ENCODE data around the gene MT1E. TPM values are rescaled to one million over a fixed set of nuclear protein-coding genes. Genes with fewer than 3 reads are reported as not detected.

MT1E gene
- total and polyA plus RNA-seq, 2 of the 13 experiments (the other 11 are each of a cell fraction or from before 2014, with no cell fraction given) = 110 to 1,072 TPM

DNA sequence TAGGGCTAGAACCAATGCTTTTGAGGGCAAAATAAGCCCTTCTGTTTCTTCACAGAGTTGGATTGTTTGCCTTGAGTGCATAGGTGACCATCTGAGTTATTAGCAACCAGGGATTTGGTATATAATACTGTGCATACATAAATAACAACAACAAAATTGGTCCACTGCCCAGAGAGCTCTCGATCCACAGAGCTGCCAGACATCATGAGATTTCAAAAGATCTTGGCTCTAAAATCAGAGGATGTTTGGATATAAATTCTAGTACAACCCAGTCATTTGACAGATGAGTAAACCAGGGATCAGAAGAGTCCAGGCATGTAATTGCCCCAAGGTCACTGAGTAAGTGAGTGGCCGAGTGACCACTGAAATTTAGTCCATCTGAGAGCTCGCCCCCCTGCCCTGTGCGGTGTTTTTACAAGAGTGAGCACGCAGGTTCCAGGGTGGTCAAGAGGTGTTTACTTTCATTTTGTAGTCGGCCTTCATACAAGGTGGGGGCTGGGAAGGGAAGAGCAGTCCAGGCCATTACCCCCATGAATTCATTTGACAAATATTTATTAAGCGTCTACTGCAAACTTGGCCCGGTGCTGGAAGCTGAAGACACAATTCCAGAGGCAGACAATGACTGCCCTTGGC is 19.0 kb upstream of the MT1E start (continued):
- TF ChIP-seq, protein P1, sequence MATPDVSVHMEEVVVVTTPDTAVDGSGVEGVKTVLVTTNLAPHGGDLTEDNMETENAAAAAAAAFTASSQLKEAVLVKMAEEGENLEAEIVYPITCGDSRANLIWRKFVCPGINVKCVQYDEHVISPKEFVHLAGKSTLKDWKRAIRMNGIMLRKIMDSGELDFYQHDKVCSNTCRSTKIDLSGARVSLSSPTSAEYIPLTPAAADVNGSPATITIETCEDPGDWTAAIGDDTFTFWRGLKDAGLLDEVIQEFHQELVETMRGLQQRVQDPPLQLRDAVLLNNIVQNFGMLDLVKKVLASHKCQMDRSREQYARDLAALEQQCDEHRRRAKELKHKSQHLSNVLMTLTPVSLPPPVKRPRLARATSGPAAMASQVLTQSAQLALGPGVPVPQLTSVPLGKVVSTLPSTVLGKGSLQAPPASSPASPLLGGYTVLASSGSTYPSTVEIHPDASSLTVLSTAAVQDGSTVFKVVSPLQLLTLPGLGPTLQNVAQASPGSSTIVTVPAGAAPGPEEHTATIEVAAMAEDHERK (CRISPR knock-in tag; IDR thresholded peaks at IDR 0.05; ENCODE audit: low read depth) = no peak
- TF ChIP-seq, protein P2, sequence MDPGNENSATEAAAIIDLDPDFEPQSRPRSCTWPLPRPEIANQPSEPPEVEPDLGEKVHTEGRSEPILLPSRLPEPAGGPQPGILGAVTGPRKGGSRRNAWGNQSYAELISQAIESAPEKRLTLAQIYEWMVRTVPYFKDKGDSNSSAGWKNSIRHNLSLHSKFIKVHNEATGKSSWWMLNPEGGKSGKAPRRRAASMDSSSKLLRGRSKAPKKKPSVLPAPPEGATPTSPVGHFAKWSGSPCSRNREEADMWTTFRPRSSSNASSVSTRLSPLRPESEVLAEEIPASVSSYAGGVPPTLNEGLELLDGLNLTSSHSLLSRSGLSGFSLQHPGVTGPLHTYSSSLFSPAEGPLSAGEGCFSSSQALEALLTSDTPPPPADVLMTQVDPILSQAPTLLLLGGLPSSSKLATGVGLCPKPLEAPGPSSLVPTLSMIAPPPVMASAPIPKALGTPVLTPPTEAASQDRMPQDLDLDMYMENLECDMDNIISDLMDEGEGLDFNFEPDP (CRISPR knock-in tag; conservative IDR thresholded peaks at IDR 0.05) = no peak; the same call in 1 of the 2 replicates
- TF ChIP-seq ZSCAN20 (CRISPR knock-in tag; IDR thresholded peaks at IDR 0.05; ENCODE audit: borderline replicate concordance) (0 out of 2 replicates have a peak, but pooled peaks have one; percentile 47), ZNF121 (CRISPR knock-in tag; IDR thresholded peaks at IDR 0.05) (no peak), KMT2A (CRISPR knock-in tag; IDR thresholded peaks at IDR 0.05) (no peak), SOX6 (IDR thresholded peaks at IDR 0.05) (no peak), SOX6 (CRISPR knock-in tag; IDR thresholded peaks at IDR 0.05) (peak; percentile 96), CHD4 (IDR thresholded peaks at IDR 0.05; ENCODE audit: borderline replicate concordance, low read length) (peak; percentile 38; the same call in 1 of the 2 replicates), ZNF563 (CRISPR knock-in tag; IDR thresholded peaks at IDR 0.05) (no peak), ZNF615 (CRISPR knock-in tag; IDR thresholded peaks at IDR 0.05; ENCODE audit: borderline replicate concordance) (no peak), THAP11 (CRISPR knock-in tag; IDR thresholded peaks at IDR 0.05) (no peak), ZNF136 (CRISPR knock-in tag; IDR thresholded peaks at IDR 0.05; ENCODE audit: low read depth) (peak; percentile 75; the same call in 1 of the 2 replicates), ZMYM3 (CRISPR knock-in tag; IDR thresholded peaks at IDR 0.05) (no peak; the same call in 1 of the 2 replicates)
- TF ChIP-seq, protein P3, sequence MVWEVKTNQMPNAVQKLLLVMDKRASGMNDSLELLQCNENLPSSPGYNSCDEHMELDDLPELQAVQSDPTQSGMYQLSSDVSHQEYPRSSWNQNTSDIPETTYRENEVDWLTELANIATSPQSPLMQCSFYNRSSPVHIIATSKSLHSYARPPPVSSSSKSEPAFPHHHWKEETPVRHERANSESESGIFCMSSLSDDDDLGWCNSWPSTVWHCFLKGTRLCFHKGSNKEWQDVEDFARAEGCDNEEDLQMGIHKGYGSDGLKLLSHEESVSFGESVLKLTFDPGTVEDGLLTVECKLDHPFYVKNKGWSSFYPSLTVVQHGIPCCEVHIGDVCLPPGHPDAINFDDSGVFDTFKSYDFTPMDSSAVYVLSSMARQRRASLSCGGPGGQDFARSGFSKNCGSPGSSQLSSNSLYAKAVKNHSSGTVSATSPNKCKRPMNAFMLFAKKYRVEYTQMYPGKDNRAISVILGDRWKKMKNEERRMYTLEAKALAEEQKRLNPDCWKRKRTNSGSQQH (CRISPR knock-in tag; IDR thresholded peaks at IDR 0.05; ENCODE audit: low read depth) = no peak
- TF ChIP-seq, protein P4, sequence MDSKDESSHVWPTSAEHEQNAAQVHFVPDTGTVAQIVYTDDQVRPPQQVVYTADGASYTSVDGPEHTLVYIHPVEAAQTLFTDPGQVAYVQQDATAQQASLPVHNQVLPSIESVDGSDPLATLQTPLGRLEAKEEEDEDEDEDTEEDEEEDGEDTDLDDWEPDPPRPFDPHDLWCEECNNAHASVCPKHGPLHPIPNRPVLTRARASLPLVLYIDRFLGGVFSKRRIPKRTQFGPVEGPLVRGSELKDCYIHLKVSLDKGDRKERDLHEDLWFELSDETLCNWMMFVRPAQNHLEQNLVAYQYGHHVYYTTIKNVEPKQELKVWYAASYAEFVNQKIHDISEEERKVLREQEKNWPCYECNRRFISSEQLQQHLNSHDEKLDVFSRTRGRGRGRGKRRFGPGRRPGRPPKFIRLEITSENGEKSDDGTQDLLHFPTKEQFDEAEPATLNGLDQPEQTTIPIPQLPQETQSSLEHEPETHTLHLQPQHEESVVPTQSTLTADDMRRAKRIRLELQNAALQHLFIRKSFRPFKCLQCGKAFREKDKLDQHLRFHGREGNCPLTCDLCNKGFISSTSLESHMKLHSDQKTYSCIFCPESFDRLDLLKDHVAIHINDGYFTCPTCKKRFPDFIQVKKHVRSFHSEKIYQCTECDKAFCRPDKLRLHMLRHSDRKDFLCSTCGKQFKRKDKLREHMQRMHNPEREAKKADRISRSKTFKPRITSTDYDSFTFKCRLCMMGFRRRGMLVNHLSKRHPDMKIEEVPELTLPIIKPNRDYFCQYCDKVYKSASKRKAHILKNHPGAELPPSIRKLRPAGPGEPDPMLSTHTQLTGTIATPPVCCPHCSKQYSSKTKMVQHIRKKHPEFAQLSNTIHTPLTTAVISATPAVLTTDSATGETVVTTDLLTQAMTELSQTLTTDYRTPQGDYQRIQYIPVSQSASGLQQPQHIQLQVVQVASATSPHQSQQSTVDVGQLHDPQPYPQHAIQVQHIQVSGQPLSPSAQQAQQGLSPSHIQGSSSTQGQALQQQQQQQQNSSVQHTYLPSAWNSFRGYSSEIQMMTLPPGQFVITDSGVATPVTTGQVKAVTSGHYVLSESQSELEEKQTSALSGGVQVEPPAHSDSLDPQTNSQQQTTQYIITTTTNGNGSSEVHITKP (CRISPR knock-in tag; IDR thresholded peaks at IDR 0.05; ENCODE audit: low read depth) = no peak
- TF ChIP-seq, protein P5, sequence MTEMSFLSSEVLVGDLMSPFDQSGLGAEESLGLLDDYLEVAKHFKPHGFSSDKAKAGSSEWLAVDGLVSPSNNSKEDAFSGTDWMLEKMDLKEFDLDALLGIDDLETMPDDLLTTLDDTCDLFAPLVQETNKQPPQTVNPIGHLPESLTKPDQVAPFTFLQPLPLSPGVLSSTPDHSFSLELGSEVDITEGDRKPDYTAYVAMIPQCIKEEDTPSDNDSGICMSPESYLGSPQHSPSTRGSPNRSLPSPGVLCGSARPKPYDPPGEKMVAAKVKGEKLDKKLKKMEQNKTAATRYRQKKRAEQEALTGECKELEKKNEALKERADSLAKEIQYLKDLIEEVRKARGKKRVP (CRISPR knock-in tag; IDR thresholded peaks at IDR 0.05) = peak in 1 of 2 experiments; percentile 66; a peak in 1 of 4 replicates
- TF ChIP-seq, protein P6, sequence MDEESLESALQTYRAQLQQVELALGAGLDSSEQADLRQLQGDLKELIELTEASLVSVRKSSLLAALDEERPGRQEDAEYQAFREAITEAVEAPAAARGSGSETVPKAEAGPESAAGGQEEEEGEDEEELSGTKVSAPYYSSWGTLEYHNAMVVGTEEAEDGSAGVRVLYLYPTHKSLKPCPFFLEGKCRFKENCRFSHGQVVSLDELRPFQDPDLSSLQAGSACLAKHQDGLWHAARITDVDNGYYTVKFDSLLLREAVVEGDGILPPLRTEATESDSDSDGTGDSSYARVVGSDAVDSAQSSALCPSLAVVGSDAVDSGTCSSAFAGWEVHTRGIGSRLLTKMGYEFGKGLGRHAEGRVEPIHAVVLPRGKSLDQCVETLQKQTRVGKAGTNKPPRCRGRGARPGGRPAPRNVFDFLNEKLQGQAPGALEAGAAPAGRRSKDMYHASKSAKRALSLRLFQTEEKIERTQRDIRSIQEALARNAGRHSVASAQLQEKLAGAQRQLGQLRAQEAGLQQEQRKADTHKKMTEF (CRISPR knock-in tag; IDR thresholded peaks at IDR 0.05) = peak; percentile 79; the same call in 1 of the 2 replicates

Data from HepG2 (cell line).